ENCODE results near the gene TLR2. TPM values are rescaled to one million over a fixed set of nuclear protein-coding genes. Genes with fewer than 3 reads are reported as not detected.

TLR2 gene
- total RNA-seq, 1 donor, result 0.36 TPM

- Histone ChIP-seq H3K4me2 (ENCODE audit: insufficient read depth, low read length) (no peak overlapping the region), H3K36me3 (ENCODE audit: insufficient read depth, low read length) (no peaks in the 10 kb centered on the region), H3K4me3 (ENCODE audit: insufficient read depth, low read length) (no peak overlapping the region), H4K20me1 (ENCODE audit: insufficient read depth, low read length) (no peaks in the 10 kb centered on the region), H2AFZ (ENCODE audit: low read length) (no peak overlapping the region), H3K27ac (ENCODE audit: low read depth, low read length) (no peak overlapping the region), H3K4me1 (ENCODE audit: insufficient read depth, low read length) (peaks cover 5% of the 10 kb centered on the region), H3K79me2 (ENCODE audit: insufficient read depth, low read length) (no peaks in the 10 kb centered on the region), H3K27me3 (ENCODE audit: insufficient read depth, low read length) (no peaks in the 10 kb centered on the region), H3K9me3 (ENCODE audit: low read depth, low read length) (no peaks in the 10 kb centered on the region)
- TF ChIP-seq CTCF (IDR thresholded peaks at IDR 0.05; ENCODE audit: extremely low read depth, low read depth, low read length), result no peak
- no peak for DNase-seq (ENCODE audit: insufficient read length, low spot score, missing footprints)
These were observed 44.1 kb downstream of the TLR2 start for GRCh38 chr4:153728151-153728550.

- Histone ChIP-seq H3K4me1 (ENCODE audit: insufficient read depth, low read length) (peaks cover 5% of the 10 kb centered on the region), H2AFZ (ENCODE audit: low read length) (no peak overlapping the region), H3K9me3 (ENCODE audit: low read depth, low read length) (no peaks in the 10 kb centered on the region), H4K20me1 (ENCODE audit: insufficient read depth, low read length) (no peaks in the 10 kb centered on the region), H3K27ac (ENCODE audit: low read depth, low read length) (no peak overlapping the region), H3K27me3 (ENCODE audit: insufficient read depth, low read length) (no peaks in the 10 kb centered on the region), H3K4me3 (ENCODE audit: insufficient read depth, low read length) (no peak overlapping the region), H3K79me2 (ENCODE audit: insufficient read depth, low read length) (no peaks in the 10 kb centered on the region), H3K4me2 (ENCODE audit: insufficient read depth, low read length) (no peak overlapping the region), H3K36me3 (ENCODE audit: insufficient read depth, low read length) (no peaks in the 10 kb centered on the region)
- no peak for DNase-seq (ENCODE audit: insufficient read length, low spot score, missing footprints)
- TF ChIP-seq CTCF (IDR thresholded peaks at IDR 0.05; ENCODE audit: extremely low read depth, low read depth, low read length), result no peak
These were observed 44.6 kb downstream of the TLR2 start for GRCh38 chr4:153728660-153729059.

GRCh38 chr4:153729895-153730294, 45.8 kb downstream of the TLR2 start:
- Histone ChIP-seq H3K79me2 (ENCODE audit: insufficient read depth, low read length) (no peaks in the 10 kb centered on the region), H3K4me2 (ENCODE audit: insufficient read depth, low read length) (no peak overlapping the region), H4K20me1 (ENCODE audit: insufficient read depth, low read length) (no peaks in the 10 kb centered on the region), H3K4me3 (ENCODE audit: insufficient read depth, low read length) (no peak overlapping the region), H3K27ac (ENCODE audit: low read depth, low read length) (no peak overlapping the region), H2AFZ (ENCODE audit: low read length) (no peak overlapping the region), H3K36me3 (ENCODE audit: insufficient read depth, low read length) (no peaks in the 10 kb centered on the region), H3K9me3 (ENCODE audit: low read depth, low read length) (no peaks in the 10 kb centered on the region), H3K27me3 (ENCODE audit: insufficient read depth, low read length) (no peaks in the 10 kb centered on the region), H3K4me1 (ENCODE audit: insufficient read depth, low read length) (peaks cover 5% of the 10 kb centered on the region)
- no peak for DNase-seq (ENCODE audit: insufficient read length, low spot score, missing footprints)
- no peak for TF ChIP-seq CTCF (IDR thresholded peaks at IDR 0.05; ENCODE audit: extremely low read depth, low read depth, low read length)

GRCh38 chr4:153731239-153731638, 47.2 kb downstream of the TLR2 start:
- Histone ChIP-seq H3K4me1 (ENCODE audit: insufficient read depth, low read length) (peaks cover 5% of the 10 kb centered on the region), H3K79me2 (ENCODE audit: insufficient read depth, low read length) (no peaks in the 10 kb centered on the region), H4K20me1 (ENCODE audit: insufficient read depth, low read length) (no peaks in the 10 kb centered on the region), H3K27ac (ENCODE audit: low read depth, low read length) (no peak overlapping the region), H3K4me3 (ENCODE audit: insufficient read depth, low read length) (no peak overlapping the region), H3K27me3 (ENCODE audit: insufficient read depth, low read length) (no peaks in the 10 kb centered on the region), H3K9me3 (ENCODE audit: low read depth, low read length) (no peaks in the 10 kb centered on the region), H3K36me3 (ENCODE audit: insufficient read depth, low read length) (no peaks in the 10 kb centered on the region), H2AFZ (ENCODE audit: low read length) (no peak overlapping the region), H3K4me2 (ENCODE audit: insufficient read depth, low read length) (no peak overlapping the region)
- no peak for TF ChIP-seq CTCF (IDR thresholded peaks at IDR 0.05; ENCODE audit: extremely low read depth, low read depth, low read length)
- DNase-seq (ENCODE audit: insufficient read length, low spot score, missing footprints), result peak; percentile 75
